SH-SY5Y (cell line): ENCODE measurements around the gene STRBP.

Source experiments
- GATA2 ChIP-seq: IDR thresholded peaks from 2 replicates; pipeline ENCODE4 v1.6.1; 2011; ENCODE audit warnings: mild to moderate bottlenecking, low read depth, low read length
- GATA3 ChIP-seq: IDR thresholded peaks from 2 replicates; pipeline ENCODE4 v1.6.1; 2011; ENCODE audit warnings: low read depth, mild to moderate bottlenecking, low read length, moderate library complexity

DNA sequence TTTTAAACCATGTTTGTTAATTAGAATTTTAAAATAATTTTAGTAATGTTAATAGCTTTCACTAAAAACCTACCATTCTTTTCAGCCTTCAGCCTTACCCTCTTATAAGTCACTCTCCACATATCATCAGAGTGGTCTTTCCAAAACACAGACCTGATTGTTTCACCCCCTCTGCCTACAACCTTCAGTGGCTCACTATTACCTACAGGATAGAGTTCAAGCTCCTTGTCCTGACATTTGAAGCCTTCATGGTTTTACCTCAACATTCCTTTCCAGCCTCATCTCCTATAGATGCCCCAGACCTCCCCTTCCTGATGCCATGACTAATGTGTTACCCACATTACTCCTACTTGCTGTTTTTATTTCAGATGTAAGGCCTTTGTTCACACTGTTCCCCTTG is 27.8 kb upstream of the STRBP start:
- TF ChIP-seq GATA2 (no peak), GATA3 (no peak)
